Measurements from ENCODE around the gene BRME1. TPM values are rescaled to one million over a fixed set of nuclear protein-coding genes. Genes with fewer than 3 reads are reported as not detected.
A peak's percentile ranks its signal among the peaks of the same experiment; 100 is the strongest.

The BRME1 gene
- polyA plus RNA-seq, 2 of the 4 experiments (the other 2 are of a cell fraction) = 0.12 to 1.2 TPM

GRCh38 chr19:13917888-13918406 lies 12.0 kb upstream of the BRME1 start:
- CTCF ChIA-PET = interaction anchor here (0.7 to 0.9 kb wide), 2 partner anchors 61 to 141 kb away, joined by 3 to 4 read pairs; no protein-coding TSS in a partner anchor
- WGBS (ENCODE audit: missing lambda C conversion rate) = 90% methylated on average over 14 of the region's 14 CpGs
- H3K9me3 ChIP-seq = no peaks in the 10 kb centered on the region
- POLR2A ChIA-PET = no interaction called here
- no peak for DNase-seq (ENCODE audit: low read depth in 1 of 2, low spot score in 1 of 2)
- no peak overlapping the region for H3K4me3 ChIP-seq
- ATAC-seq = no peak
- no peak overlapping the region for H3K4me2 ChIP-seq
- TF ChIP-seq POLR2AphosphoS2 (conservative IDR thresholded peaks at IDR 0.05; ENCODE audit: low read length) (no peak), KDM1A (IDR thresholded peaks at IDR 0.05; ENCODE audit: low read depth) (peak; percentile 54; the same call in 1 of the 2 replicates)
- no peak overlapping the region for H3K27ac ChIP-seq
- H3K4me1 ChIP-seq = no peaks in the 10 kb centered on the region
- FAIRE-seq = no peak

GRCh38 chr19:13914777-13915176 lies 8.9 kb upstream of the BRME1 start:
- TF ChIP-seq TFCP2L1 (CRISPR knock-in tag; IDR thresholded peaks at IDR 0.05) (no peak), PHF8 (IDR thresholded peaks at IDR 0.05; ENCODE audit: borderline replicate concordance, low read depth) (no peak), CTCF (IDR thresholded peaks at IDR 0.05) (no peak), CHD2 (IDR thresholded peaks at IDR 0.05; ENCODE audit: low read length, partially characterized antibody) (no peak)
- Histone ChIP-seq H3K27ac (no peak overlapping the region), H3K4me3 (no peak overlapping the region), H3K9me3 (no peaks in the 10 kb centered on the region), H3K4me2 (no peak overlapping the region), H3K4me1 (no peaks in the 10 kb centered on the region)
- ChIA-PET CTCF (interaction anchor here (1.2 kb wide), 1 partner anchor 10 kb away, joined by 6 read pairs; no protein-coding TSS in a partner anchor), POLR2A (no interaction called here)
- DNase-seq (ENCODE audit: low read depth in 1 of 2, low spot score in 1 of 2) (no peak), ATAC-seq (no peak), FAIRE-seq (no peak)
- 81% methylated on average over 3 of the region's 3 CpGs for WGBS (ENCODE audit: missing lambda C conversion rate)

GRCh38 chr19:13913352-13913751 lies 7.4 kb upstream of the BRME1 start:
- no peaks in the 10 kb centered on the region for H3K9me3 ChIP-seq
- H3K4me1 ChIP-seq = no peaks in the 10 kb centered on the region
- H3K27ac ChIP-seq = no peak overlapping the region
- no peak for DNase-seq (ENCODE audit: low read depth in 1 of 2, low spot score in 1 of 2)
- ATAC-seq = no peak
- no peak for TF ChIP-seq EHMT2 (IDR thresholded peaks at IDR 0.05; ENCODE audit: low read depth)
- no peak for TF ChIP-seq ZC3H11A (IDR thresholded peaks at IDR 0.05)
- TF ChIP-seq ESRRA (IDR thresholded peaks at IDR 0.05; ENCODE audit: borderline replicate concordance, low read length) = no peak
- no peak for TF ChIP-seq HOXB5 (CRISPR knock-in tag; IDR thresholded peaks at IDR 0.05)
- no peak for TF ChIP-seq SREBF2 (IDR thresholded peaks at IDR 0.05)
- no peak for TF ChIP-seq PHF8 (IDR thresholded peaks at IDR 0.05; ENCODE audit: borderline replicate concordance, low read depth)
- no peak for TF ChIP-seq HES2 (IDR thresholded peaks at IDR 0.05)
- TF ChIP-seq REST (IDR thresholded peaks at IDR 0.05) = no peak
- TF ChIP-seq ATOH8 (CRISPR knock-in tag; IDR thresholded peaks at IDR 0.05; ENCODE audit: low read depth) = no peak
- FAIRE-seq = no peak
- CTCF ChIA-PET = interaction anchor here (0.8 to 1.2 kb wide), 2 partner anchors 12 to 50 kb away, joined by 3 to 6 read pairs; no protein-coding TSS in a partner anchor
- POLR2A ChIA-PET = no interaction called here
- 90% methylated on average over 17 of the region's 17 CpGs for WGBS (ENCODE audit: missing lambda C conversion rate)
- H3K4me2 ChIP-seq = no peak overlapping the region
- H3K4me3 ChIP-seq = no peak overlapping the region

Data from A549 (cell line).